Naive thymus-derived CD8-positive, alpha-beta T cell (primary cell): ENCODE measurements around the gene TKT. TPM values are rescaled to one million over a fixed set of nuclear protein-coding genes. Genes with fewer than 3 reads are reported as not detected.
"Not testable (repeated sequence)": the region's sequence is repeated elsewhere in the genome, so short reads cannot be mapped to it uniquely, and the experiment has no call there.

Experiments
- ATAC-seq, 2 donors: fragments of 150-1000 bp; cut with Tn5 transposase in 1 of 2; sonication (Bioruptor Pico), chemical (Tn5 transposase) in 1 of 2; 1 replicate in 1 of 2; 2 replicates in 1 of 2; pipeline ENCODE4 v1.10.0; 2021; ENCODE audit warnings: mild to moderate bottlenecking in 2 of 2, moderate library complexity in 2 of 2
- POLR2A ChIA-PET: fragments of 350-600 bp; sonication (Branson Sonifier 250); formaldehyde crosslinking; loops from one replicate; lab custom pipeline; 2021; ENCODE audit warnings: antibody characterized with exemption; lab: Charles Lee
- DNase-seq, 10 donors: peaks; one replicate each; pipeline versions ENCODE4 v3.0.0 to v3.0.0-alpha.2; 2020 to 2022
- H3K27ac Mint-ChIP-seq, 10 donors: one replicate each; pipeline ENCODE4 v1.8.0; 2020 to 2022; ENCODE audit warnings: mild to moderate bottlenecking in 10 of 10, mixed read lengths in 10 of 10, moderate library complexity in 4 of 10, inconsistent platforms in 1 of 10
- H3K27me3 Mint-ChIP-seq, 5 donors: one replicate each; pipeline ENCODE4 v1.8.0; 2021 to 2022; ENCODE audit warnings: mixed read lengths in 5 of 5
- H3K36me3 Mint-ChIP-seq, 3 donors: one replicate each; pipeline ENCODE4 v1.8.0; 2020 to 2022; ENCODE audit warnings: mixed read lengths in 3 of 3, mild to moderate bottlenecking in 2 of 3, inconsistent platforms in 1 of 3
- H3K4me1 Mint-ChIP-seq, 4 donors: one replicate each; pipeline ENCODE4 v1.8.0; 2021 to 2022; ENCODE audit warnings: mixed read lengths in 4 of 4
- H3K4me3 Mint-ChIP-seq, 10 donors: one replicate each; pipeline ENCODE4 v1.8.0; 2020 to 2022; ENCODE audit warnings: mild to moderate bottlenecking in 10 of 10, mixed read lengths in 10 of 10, moderate library complexity in 6 of 10, inconsistent platforms in 1 of 10
- H3K9me3 Mint-ChIP-seq, 9 donors: one replicate each; pipeline ENCODE4 v1.8.0; 2020 to 2022; ENCODE audit warnings: mixed read lengths in 9 of 9, mild to moderate bottlenecking in 3 of 9, inconsistent platforms in 1 of 9, moderate library complexity in 1 of 9
- polyA plus RNA-seq, 3 donors: library from polyadenylated mRNA; unstranded; fragments of 300-500 nt; fragmentation: Illumina TruSeq; gene quantifications; one replicate each; pipeline ENCODE4 v1.2.3, GENCODE V29; 2021
- total RNA-seq, 8 experiments: library from RNA in 2 of 8; stranded (reverse) in 2 of 8; gene quantifications; one replicate each; pipeline ENCODE4 v1.2.3 and lab custom pipeline; 2021 to 2026

Gene TKT
- total and polyA plus RNA-seq, 5 experiments from 2014 or later, result 51.1 to 97.0 (median 73.1) TPM

DNA sequence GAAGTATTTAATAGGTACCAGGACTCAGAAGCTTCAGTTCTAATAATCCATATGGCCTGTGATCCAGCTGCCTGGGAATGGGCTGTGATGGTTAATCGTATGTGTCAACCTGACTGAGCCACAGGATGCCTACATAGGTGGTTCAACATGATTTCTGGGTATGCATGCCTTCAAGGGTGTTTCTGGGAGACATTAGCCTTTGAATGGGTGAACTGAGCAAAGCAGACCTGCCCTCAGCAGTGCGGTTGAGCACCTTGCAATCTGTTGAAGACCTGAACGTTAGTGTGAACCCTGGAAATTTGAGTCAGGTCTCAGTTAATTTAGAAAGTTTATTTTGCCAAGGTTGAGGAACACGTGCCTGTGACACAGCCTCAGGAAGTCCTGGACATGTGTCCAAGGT lies 22.8 kb upstream of the TKT start:
- Mint-ChIP-seq H3K27me3 (peaks cover 0 to under 1% (median 0%) of the 10 kb centered on the region in 5 donors), H3K9me3 (no peaks in the 10 kb centered on the region), H3K4me1 (peaks cover 6 to 11% (median 9%) of the 10 kb centered on the region in 4 donors), H3K4me3 (no peak overlapping the region), H3K27ac (peak overlapping the region in 1 of 10 donors; percentile 35), H3K36me3 (peaks cover 0 to 4% (median 0%) of the 10 kb centered on the region in 3 donors)
- ATAC-seq (no peak), DNase-seq (no peak)
- POLR2A ChIA-PET, result no interaction called here

DNA sequence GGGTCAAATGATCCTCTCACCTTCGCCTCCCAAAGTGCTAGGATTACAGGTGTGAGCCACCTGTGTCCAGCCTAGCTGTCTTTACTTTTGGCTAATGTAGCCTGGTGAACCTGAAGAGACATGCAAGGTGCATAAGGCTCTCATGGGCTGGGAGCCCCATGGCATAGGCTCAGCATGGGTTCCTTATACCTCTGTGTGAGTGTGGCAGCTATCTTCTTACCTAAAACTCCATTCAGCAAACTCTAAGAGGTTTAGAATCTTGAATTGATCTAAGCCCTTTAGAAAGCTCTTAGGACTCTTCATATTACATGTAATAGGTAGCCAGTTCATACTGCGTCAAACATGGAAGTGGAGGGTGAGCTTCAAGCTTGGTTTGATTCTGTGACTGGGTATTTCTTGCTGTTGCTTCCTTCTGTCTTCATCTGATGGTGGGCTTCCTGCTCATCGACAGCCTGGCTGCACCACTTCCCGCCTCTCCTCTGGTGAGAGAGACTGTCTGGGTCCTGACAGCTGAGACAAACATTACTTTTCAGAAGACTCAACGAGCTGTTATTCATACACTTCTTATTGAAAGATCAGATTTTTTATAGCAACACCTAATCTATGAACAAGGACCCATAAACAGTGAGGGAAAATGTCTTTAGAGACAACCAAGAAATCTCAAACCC lies 19.2 kb upstream of the TKT start:
- H3K9me3 Mint-ChIP-seq, result no peaks in the 10 kb centered on the region
- H3K36me3 Mint-ChIP-seq, result no peaks in the 10 kb centered on the region
- peak; percentile 93 to 98 for ATAC-seq
- POLR2A ChIA-PET, result interaction anchor here (0.6 to 2.5 kb wide), 6 partner anchors 19 to 147 kb away, joined by 3 to 18 read pairs (median 4); partner anchors contain the start of genes DCP1A and TKT
- H3K4me3 Mint-ChIP-seq, result peak overlapping the region; percentile 20 to 75 (median 62)
- DNase-seq, result peak in 7 of 10 donors; percentile 31 to 73 (median 52)
- H3K4me1 Mint-ChIP-seq, result peaks cover 7 to 12% (median 9%) of the 10 kb centered on the region in 4 donors
- H3K27ac Mint-ChIP-seq, result peak overlapping the region; percentile 79 to 98 (median 93)
- H3K27me3 Mint-ChIP-seq, result peaks cover 0 to 1% (median 0%) of the 10 kb centered on the region in 5 donors

DNA sequence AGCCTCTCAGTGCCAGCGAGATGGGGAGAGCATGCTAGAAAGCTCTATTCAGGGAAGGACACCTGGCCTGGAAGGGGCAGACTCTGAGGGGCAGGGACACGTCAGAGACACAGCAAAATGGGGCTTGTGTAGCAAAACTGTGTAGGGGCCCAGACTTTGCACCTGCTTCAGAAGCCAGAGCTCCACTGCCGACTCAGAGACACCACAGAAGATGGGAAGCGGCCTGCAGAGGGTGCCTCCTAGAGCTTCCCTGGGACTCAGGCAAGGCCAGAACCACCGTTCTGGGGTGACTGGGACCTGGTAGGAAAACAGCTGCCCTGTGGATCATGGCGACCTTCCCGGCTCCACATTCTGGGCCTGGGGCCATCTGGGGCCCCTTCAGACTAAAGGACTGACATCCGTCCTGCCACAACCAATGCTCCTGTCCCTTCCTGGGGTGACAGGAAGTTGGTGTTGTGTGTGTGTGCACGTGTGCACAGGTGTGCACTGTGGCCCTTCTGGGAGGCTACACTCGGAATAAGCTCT lies 17.4 kb upstream of the TKT start:
- H3K9me3 Mint-ChIP-seq, result no peaks in the 10 kb centered on the region
- no peaks in the 10 kb centered on the region for H3K36me3 Mint-ChIP-seq
- peak overlapping the region in 1 of 10 donors; percentile 57 for H3K4me3 Mint-ChIP-seq
- H3K4me1 Mint-ChIP-seq, result peaks cover 7 to 12% (median 9%) of the 10 kb centered on the region in 4 donors
- peaks cover 0 to 1% (median 0%) of the 10 kb centered on the region in 5 donors for H3K27me3 Mint-ChIP-seq
- DNase-seq (no peak), ATAC-seq (no peak)
- POLR2A ChIA-PET, result interaction anchor here (1.1 kb wide), 1 partner anchor 15 kb away, joined by 3 read pairs; no protein-coding TSS in a partner anchor
- H3K27ac Mint-ChIP-seq, result peak overlapping the region in 5 of 10 donors; percentile 53 to 93 (median 84)

DNA sequence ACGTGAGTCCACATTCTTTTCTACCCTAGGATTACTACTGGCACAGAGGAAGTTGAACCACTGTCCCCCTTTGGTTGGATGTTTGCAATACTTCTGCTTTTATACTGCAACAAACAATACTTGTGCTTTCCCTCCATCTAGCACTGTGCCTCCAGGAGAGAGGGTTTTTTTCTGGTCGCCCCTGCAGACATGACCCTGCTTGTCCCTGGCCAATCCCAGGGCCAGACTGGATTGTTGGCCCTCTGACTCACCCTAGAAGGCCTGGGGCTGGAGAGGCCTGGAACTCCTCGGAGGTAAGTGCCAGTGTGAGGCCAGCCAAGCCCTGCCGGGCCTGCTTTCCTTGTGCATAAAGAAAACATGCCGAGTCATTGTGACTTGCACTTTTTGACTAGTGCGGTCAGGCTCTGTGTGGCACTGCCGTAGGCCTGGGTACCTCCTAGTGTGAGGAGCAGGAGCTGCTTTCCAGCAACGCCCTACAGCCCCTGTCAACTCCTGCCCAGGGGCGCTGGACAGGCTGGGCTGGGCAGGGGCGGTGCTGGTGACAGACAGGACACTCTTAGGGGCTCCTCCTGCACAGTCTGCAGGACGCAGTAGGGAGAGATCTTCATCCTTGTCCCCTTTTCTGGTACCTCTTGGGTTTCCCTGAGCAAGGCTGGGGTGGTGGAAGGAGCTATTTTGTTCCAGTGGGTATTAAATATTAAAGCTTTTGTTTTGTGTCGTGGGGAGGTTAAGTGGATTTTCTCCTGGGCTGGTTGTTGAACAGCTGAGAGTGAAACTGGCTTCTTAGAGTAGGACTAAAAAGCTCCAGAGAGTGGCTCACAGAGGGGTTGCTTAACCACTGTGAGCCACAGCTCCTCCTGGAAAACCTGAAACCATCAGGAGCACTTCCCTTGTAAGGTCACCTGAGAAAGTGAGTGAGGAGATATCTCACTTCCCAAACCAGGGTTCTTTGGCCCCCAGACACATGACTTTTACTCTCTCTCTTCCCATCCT lies 14.4 kb upstream of the TKT start:
- no peak for ATAC-seq

DNA sequence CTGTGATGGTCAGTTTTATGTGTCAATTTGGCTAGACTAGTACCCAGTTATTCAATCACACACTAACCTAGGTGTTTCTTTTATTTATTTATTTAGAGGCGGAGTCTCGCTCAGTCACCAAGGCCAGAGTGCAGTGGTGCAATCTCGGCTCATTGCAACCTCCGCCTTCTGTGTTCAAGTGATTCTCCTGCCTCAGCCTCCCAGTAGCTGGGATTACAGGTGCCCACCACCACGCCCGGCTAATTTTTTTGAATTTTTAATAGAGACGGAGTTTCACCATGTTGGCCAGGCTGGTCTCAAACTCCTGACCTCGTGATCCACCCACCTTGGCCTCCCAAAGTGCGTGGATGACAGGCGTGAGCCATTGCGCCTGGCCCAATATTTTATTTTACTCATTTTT lies 13.4 kb upstream of the TKT start:
- H3K9me3 Mint-ChIP-seq, DNase-seq, POLR2A ChIA-PET, H3K27me3 Mint-ChIP-seq, H3K4me3 Mint-ChIP-seq, H3K36me3 Mint-ChIP-seq, H3K4me1 Mint-ChIP-seq, H3K27ac Mint-ChIP-seq, ATAC-seq: not testable (repeated sequence)

More for the DNA sequence above, 14.4 kb upstream of the TKT start:
- Mint-ChIP-seq H3K4me1 (peaks cover 5 to 7% (median 6%) of the 10 kb centered on the region in 4 donors), H3K9me3 (no peaks in the 10 kb centered on the region), H3K4me3 (no peak overlapping the region), H3K27ac (no peak overlapping the region), H3K36me3 (no peaks in the 10 kb centered on the region), H3K27me3 (peaks cover 0 to 1% (median 0%) of the 10 kb centered on the region in 5 donors)
- POLR2A ChIA-PET, result no interaction called here
- no peak for DNase-seq

DNA sequence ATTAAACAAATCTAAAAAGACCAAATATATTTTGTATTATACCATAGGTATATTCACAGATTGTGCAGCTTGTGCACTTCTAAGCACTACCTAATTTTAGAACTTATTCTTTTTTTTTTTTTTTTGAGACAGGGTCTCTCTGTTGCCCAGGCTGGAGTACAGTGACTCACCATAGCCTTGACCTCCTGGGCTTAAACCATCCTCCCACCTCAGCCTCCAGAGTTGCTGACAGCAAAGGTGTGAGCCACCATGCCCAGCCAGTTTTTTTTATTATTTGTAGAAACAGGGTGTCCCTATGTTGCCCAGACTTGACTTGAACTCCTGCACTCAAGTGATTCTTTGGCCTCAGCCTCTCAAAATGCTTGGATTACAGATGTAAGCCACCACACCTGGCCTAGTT lies 11.9 kb upstream of the TKT start:
- Mint-ChIP-seq H3K36me3 (no peaks in the 10 kb centered on the region), H3K27me3 (no peaks in the 10 kb centered on the region), H3K4me1 (no peaks in the 10 kb centered on the region), H3K4me3 (no peak overlapping the region), H3K27ac (no peak overlapping the region), H3K9me3 (no peaks in the 10 kb centered on the region)
- POLR2A ChIA-PET, result no interaction called here
- DNase-seq (no peak), ATAC-seq (no peak)

DNA sequence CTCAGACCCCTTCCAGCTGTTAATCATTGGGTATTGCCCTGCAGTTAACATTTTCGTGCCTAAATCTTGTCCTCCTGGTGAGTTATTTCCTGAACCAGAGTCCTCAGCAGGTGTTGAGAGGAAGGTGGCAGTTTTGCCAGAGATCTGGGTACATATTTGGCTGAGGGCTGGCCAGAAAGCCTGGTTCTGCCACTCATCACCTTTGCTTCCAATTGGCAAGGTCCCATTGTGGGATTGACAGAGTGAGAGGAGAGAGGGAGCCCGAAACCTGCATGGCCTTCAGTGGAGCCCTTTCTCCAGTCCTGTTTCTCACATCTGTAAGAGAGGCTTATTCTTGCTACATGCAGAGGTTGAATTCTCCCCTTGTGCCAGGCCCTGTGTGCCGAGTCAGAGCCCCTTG lies 8.9 kb upstream of the TKT start:
- H3K9me3 Mint-ChIP-seq, result no peaks in the 10 kb centered on the region
- peaks cover 0 to 2% (median 0%) of the 10 kb centered on the region in 4 donors for H3K4me1 Mint-ChIP-seq
- H3K36me3 Mint-ChIP-seq, result no peaks in the 10 kb centered on the region
- ATAC-seq (no peak), DNase-seq (no peak)
- no peak overlapping the region for H3K27ac Mint-ChIP-seq
- no peaks in the 10 kb centered on the region for H3K27me3 Mint-ChIP-seq
- H3K4me3 Mint-ChIP-seq, result no peak overlapping the region
- POLR2A ChIA-PET, result interaction anchor here (0.9 kb wide), 1 partner anchor 13 kb away, joined by 3 read pairs; no protein-coding TSS in a partner anchor

DNA sequence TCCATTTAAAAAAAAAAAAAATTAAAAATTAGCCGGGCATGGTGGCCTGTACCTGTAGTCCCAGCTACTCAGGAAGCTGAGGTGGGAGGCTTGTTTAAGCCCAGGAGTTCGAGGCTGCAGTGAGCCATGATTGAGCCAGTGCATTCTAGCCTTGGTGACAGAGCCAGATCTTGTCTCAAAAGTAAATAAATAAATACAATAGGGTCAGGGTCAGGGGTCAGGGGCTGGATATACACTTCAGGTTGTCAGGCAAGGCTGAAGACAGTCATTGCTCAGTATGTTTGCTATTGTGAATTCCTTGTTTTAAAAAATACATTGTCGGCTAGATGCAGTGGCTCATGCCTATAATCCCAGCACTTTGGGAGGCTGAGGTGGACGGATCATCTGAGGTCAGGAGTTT lies 8.1 kb upstream of the TKT start:
- Mint-ChIP-seq H3K4me3 (no peak overlapping the region), H3K36me3 (no peaks in the 10 kb centered on the region), H3K4me1 (peaks cover 0 to 2% (median 0%) of the 10 kb centered on the region in 4 donors), H3K27me3 (no peaks in the 10 kb centered on the region), H3K27ac (no peak overlapping the region), H3K9me3 (no peaks in the 10 kb centered on the region)
- ATAC-seq (no peak), DNase-seq (no peak)
- POLR2A ChIA-PET, result interaction anchor here (0.9 kb wide), 1 partner anchor 12 kb away, joined by 3 read pairs; no protein-coding TSS in a partner anchor

DNA sequence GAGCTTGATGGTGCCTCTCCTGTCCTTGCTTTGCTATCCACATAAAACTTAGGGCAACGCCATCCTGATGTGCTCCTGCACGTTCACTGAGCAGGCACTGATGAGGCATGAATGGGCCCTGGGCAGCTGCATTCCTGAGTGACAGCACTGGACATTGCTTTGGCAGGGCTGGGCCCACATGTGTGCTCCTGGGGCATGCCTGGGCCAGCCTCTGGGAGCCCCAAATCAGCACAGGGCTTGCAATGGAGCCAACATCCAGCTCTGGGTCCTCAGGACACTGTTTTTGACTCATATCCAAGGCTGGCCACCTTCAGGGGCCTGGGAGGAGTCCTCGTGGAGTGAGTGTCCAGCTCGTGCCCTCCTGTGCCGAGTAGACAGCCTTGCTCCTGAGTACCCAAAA lies 5.9 kb upstream of the TKT start:
- Mint-ChIP-seq H3K27ac (no peak overlapping the region), H3K9me3 (no peaks in the 10 kb centered on the region), H3K27me3 (no peaks in the 10 kb centered on the region), H3K4me3 (no peak overlapping the region), H3K36me3 (no peaks in the 10 kb centered on the region), H3K4me1 (peaks cover 0 to 3% (median under 1%) of the 10 kb centered on the region in 4 donors)
- DNase-seq (no peak), ATAC-seq (no peak)
- POLR2A ChIA-PET, result interaction anchor here (1.2 kb wide), 1 partner anchor 86 kb away, joined by 3 read pairs; the partner anchor contains the start of gene DCP1A

DNA sequence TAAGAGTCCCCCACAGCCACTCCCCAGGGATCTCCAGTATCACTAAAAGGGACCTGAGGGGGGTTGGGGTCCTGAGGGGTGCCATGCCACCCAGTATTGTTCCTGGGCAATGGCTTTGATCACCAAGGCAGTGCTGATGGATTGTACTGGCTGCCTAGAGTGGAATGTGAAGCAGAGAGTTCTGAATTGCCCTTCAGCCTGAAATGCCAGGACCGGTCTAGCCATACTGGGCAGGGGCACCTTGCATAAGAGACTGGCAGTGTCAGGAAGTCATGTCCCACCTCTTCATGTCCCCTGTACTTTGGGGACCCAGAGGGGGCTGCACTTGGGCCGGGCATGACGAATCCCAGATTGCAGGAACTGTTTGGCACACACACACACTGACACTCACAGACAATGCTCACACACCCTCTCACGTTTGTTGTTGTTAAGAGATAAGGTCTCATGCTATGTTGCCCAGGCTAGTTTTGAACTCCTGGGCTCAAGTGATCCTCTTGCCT lies 4.5 kb upstream of the TKT start:
- Mint-ChIP-seq H3K4me3 (no peak overlapping the region), H3K27me3 (no peaks in the 10 kb centered on the region), H3K4me1 (peaks cover 0 to 3% (median under 1%) of the 10 kb centered on the region in 4 donors), H3K36me3 (no peaks in the 10 kb centered on the region), H3K27ac (no peak overlapping the region), H3K9me3 (no peaks in the 10 kb centered on the region)
- DNase-seq, result no peak
- POLR2A ChIA-PET, result no interaction called here
- no peak for ATAC-seq

DNA sequence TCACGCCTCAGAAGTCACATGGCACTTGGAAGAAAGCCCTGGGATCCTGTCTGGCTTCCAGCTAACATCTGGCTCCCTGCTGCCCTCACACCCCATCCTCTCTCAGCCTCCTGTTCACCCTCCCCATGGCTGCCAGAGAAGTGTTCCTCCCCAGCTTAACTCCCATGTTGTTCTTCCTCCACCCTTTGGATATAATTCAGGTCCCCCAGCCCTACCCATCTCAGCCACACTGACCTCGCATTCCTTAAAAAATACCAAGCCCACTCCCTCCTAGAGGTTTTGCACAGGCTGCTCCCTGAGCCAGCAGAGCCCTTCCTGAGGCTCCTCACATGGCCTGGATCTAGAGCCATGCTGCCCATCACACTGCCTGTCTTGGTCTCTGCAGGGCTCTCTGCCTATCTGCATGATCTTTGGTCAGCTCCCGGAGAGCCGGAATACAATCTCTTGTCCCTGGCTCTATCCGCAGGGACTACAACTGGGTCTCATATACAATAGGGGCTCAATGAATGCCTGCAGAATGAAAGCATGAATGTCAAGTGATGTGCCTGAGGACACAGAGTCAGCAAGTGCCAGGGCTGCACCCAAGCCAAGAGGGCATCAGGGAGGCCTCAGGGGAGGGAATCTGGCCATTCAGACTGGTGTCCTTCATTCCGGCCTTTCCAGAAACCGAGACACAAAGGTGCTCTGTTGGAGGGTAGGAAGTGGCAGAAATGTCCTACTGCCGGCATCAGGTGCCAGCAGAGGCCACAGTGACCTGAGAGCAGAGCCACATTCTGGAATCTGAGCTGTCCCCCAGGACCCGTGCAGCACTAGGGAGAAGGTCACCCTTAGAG lies 3.8 kb upstream of the TKT start:
- Mint-ChIP-seq H3K4me1 (peaks cover 3 to 7% (median 4%) of the 10 kb centered on the region in 4 donors), H3K4me3 (peak overlapping the region in 1 of 10 donors; percentile 45), H3K36me3 (no peaks in the 10 kb centered on the region), H3K27me3 (no peaks in the 10 kb centered on the region), H3K27ac (peak overlapping the region in 4 of 10 donors; percentile 3 to 83 (median 67)), H3K9me3 (no peaks in the 10 kb centered on the region)
- DNase-seq (no peak), ATAC-seq (no peak)
- POLR2A ChIA-PET, result no interaction called here
